Measurements from ENCODE around the gene TMEM45A.

The TMEM45A gene

GRCh38 chr3:100516232-100516631 lies 23.8 kb downstream of the TMEM45A start:
- no peak for ATAC-seq
- TF ChIP-seq ZNF70 (CRISPR knock-in tag; IDR thresholded peaks at IDR 0.05): no peak

- TF ChIP-seq PPARA (CRISPR knock-in tag; IDR thresholded peaks at IDR 0.05; ENCODE audit: borderline replicate concordance): no peak
- no peak for TF ChIP-seq OSR1 (CRISPR knock-in tag; IDR thresholded peaks at IDR 0.05)
- no peak for TF ChIP-seq CREB5 (CRISPR knock-in tag; IDR thresholded peaks at IDR 0.05; ENCODE audit: low read depth)
- TF ChIP-seq ZFP3 (CRISPR knock-in tag; IDR thresholded peaks at IDR 0.05): no peak
- no peak for TF ChIP-seq ZFP30 (CRISPR knock-in tag; IDR thresholded peaks at IDR 0.05)
Measured at GRCh38 chr3:100516838-100517237, 24.4 kb downstream of the TMEM45A start.

GRCh38 chr3:100517276-100517675 lies 24.9 kb downstream of the TMEM45A start:
- no peak for ATAC-seq
- TF ChIP-seq ZNF70 (CRISPR knock-in tag; IDR thresholded peaks at IDR 0.05) (no peak), ZNF8 (CRISPR knock-in tag; IDR thresholded peaks at IDR 0.05) (no peak), CSRNP3 (CRISPR knock-in tag; IDR thresholded peaks at IDR 0.05) (no peak), TOX (CRISPR knock-in tag; IDR thresholded peaks at IDR 0.05; ENCODE audit: borderline replicate concordance) (no peak), SNAI2 (CRISPR knock-in tag; IDR thresholded peaks at IDR 0.05) (no peak), TSHZ2 (CRISPR knock-in tag; IDR thresholded peaks at IDR 0.05) (no peak), OSR1 (CRISPR knock-in tag; IDR thresholded peaks at IDR 0.05) (no peak), ZNF565 (CRISPR knock-in tag; conservative IDR thresholded peaks at IDR 0.05; ENCODE audit: low read depth) (no peak), PATZ1 (CRISPR knock-in tag; IDR thresholded peaks at IDR 0.05; ENCODE audit: borderline replicate concordance) (no peak), CSDC2 (CRISPR knock-in tag; IDR thresholded peaks at IDR 0.05) (no peak), CREB5 (CRISPR knock-in tag; IDR thresholded peaks at IDR 0.05; ENCODE audit: low read depth) (no peak)

More at GRCh38 chr3:100516838-100517237, 24.4 kb downstream of the TMEM45A start:
- peak; percentile 79 for ATAC-seq

- no peak for TF ChIP-seq BACH2 (CRISPR knock-in tag; IDR thresholded peaks at IDR 0.05; ENCODE audit: borderline replicate concordance)
- TF ChIP-seq ISL1 (CRISPR knock-in tag; IDR thresholded peaks at IDR 0.05): no peak
- no peak for TF ChIP-seq PATZ1 (CRISPR knock-in tag; IDR thresholded peaks at IDR 0.05; ENCODE audit: borderline replicate concordance)
- no peak for TF ChIP-seq ESRRG (CRISPR knock-in tag; IDR thresholded peaks at IDR 0.05)
- no peak for TF ChIP-seq ZNF565 (CRISPR knock-in tag; conservative IDR thresholded peaks at IDR 0.05; ENCODE audit: low read depth)
- peak; percentile 60; the same call in 2 of the 3 replicates for ATAC-seq
Measured at GRCh38 chr3:100518244-100518643, 25.8 kb downstream of the TMEM45A start.

Measured in SK-N-SH treated with all-trans-retinoic acid at 6 μM for 48 hours (cell line).